Spleen (tissue), 11 donors: ENCODE data around the gene MTA1. TPM values are rescaled to one million over a fixed set of nuclear protein-coding genes. Genes with fewer than 3 reads are reported as not detected.

Experiments
- DNase-seq: peaks from one replicate; pipeline ENCODE4 v3.0.0-alpha.2; 2020
- H3K27ac ChIP-seq, 8 donors: fragments of 200-600 bp; sonication (generic) in 7 of 8; 1 replicate in 4 of 8; 2 replicates in 4 of 8; pipeline versions ENCODE4 v1.5.0 to v1.8.0; 2016 to 2021; ENCODE audit warnings: inconsistent platforms in 4 of 8, mild to moderate bottlenecking in 4 of 8, moderate library complexity in 1 of 8
- H3K27me3 ChIP-seq, 7 donors: fragments of 200-600 bp; sonication (generic) in 6 of 7; replicated peaks in 1 of 7; 1 replicate in 4 of 7; 2 replicates in 3 of 7; pipeline versions ENCODE4 v1.5.0 to v1.8.0; 2016 to 2021; ENCODE audit warnings: inconsistent platforms in 3 of 7, mild to moderate bottlenecking in 1 of 7
- H3K36me3 ChIP-seq, 6 donors: fragments of 200-600 bp; sonication (generic) in 5 of 6; 1 replicate in 4 of 6; 2 replicates in 2 of 6; pipeline versions ENCODE4 v1.5.0 to v1.8.0; 2016 to 2021; ENCODE audit warnings: inconsistent platforms in 2 of 6
- H3K4me1 ChIP-seq, 6 donors: fragments of 200-600 bp; sonication (generic) in 5 of 6; 1 replicate in 3 of 6; 2 replicates in 3 of 6; pipeline versions ENCODE4 v1.5.0 to v1.8.0; 2016 to 2021; ENCODE audit warnings: inconsistent platforms in 3 of 6
- H3K4me3 ChIP-seq, 8 donors: fragments of 200-600 bp; sonication (generic) in 7 of 8; 1 replicate in 4 of 8; 2 replicates in 4 of 8; pipeline versions ENCODE4 v1.5.0 to v1.8.0; 2016 to 2021; ENCODE audit warnings: inconsistent platforms in 4 of 8, mild to moderate bottlenecking in 4 of 8, moderate library complexity in 2 of 8
- H3K9me3 ChIP-seq, 8 donors: fragments of 200-600 bp; sonication (generic) in 7 of 8; 1 replicate in 4 of 8; 2 replicates in 4 of 8; pipeline versions ENCODE4 v1.5.0 to v1.8.0; 2016 to 2021; ENCODE audit warnings: inconsistent platforms in 4 of 8
- CTCF ChIP-seq, 11 experiments: fragments of 200-600 bp in 7 of 11; fragments of 450-650 bp in 4 of 11; sonication (generic) in 4 of 11; IDR thresholded peaks in 8 of 11; conservative IDR thresholded peaks in 3 of 11; 1 replicate in 7 of 11; 2 replicates in 4 of 11; pipeline versions ENCODE4 v1.4.0 to v1.8.0; 2016 to 2021; ENCODE audit warnings: antibody characterized with exemption in 11 of 11, inconsistent platforms in 4 of 11, mild to moderate bottlenecking in 1 of 11
- POLR2A ChIP-seq, 3 donors: fragments of 450-650 bp; IDR thresholded peaks; one replicate each; pipeline ENCODE4 v1.5.1; 2017; ENCODE audit warnings: antibody characterized with exemption in 3 of 3, mild to moderate bottlenecking in 1 of 3
- POLR2AphosphoS5 ChIP-seq, 3 donors: sonication (generic); formaldehyde crosslinking; IDR thresholded peaks; one replicate each; pipeline ENCODE4 v1.5.1; 2017; ENCODE audit warnings: antibody characterized with exemption in 3 of 3
- WGBS, 5 donors: extraction: QIAGEN DNeasy Blood & Tissue Kit in 3 of 5; methylation state at CpG; one replicate each; pipeline versions ENCODE4 v1.1.5 to v1.1.7; 2013 to 2018; 5-methylcytosine and 5-hydroxymethylcytosine counted together
- intact Hi-C: fragments of 100-400 bp; cut with DNase I; formaldehyde crosslinking; loops from one replicate; pipeline ENCODE4 v1.15.0; 2023; ENCODE audit warnings: low total_unique reads
- polyA plus RNA-seq, 3 donors: library from polyadenylated mRNA; stranded (reverse); fragments of 200-250 nt; gene quantifications; one replicate each; pipeline ENCODE4 v1.2.1, GENCODE V29; 2013
- total RNA-seq, 7 donors: library from RNA; depleted of rRNA in 3 of 7; stranded (reverse); fragments of >200 nt in 3 of 7; fragmentation: NEBNext Ultra II Directional in 4 of 7; extraction: Animal tissue kit (Norgen Biotek cat#: 25700) in 4 of 7; gene quantifications; one replicate each; pipeline versions ENCODE4 v1.1.0 to v1.2.1, GENCODE V29; 2016 to 2021
- donor health status: healthy with polysubstance abuse.
- donor health status: DM: no; HTN: no; CAD: no; lungs with moderate emphysema.
- donor health status: DM: no; HTN: no; CAD: no.
- donor health status: Bipolar disorder and iron deficiency.
- donor health status: healthy.
- donor health status: DM: no; HTN: no; CAD: no.
- donor health status: DM: yes; HTN: yes; CAD: no.

Gene MTA1
- total and polyA plus RNA-seq, 10 donors = 33.0 to 128 (median 78.2) TPM

GRCh38 chr14:105473677-105474482, 54.3 kb downstream of the MTA1 start:
- intact Hi-C loops = no loop called here
- H3K36me3 ChIP-seq = peaks cover 0 to 34% (median 16%) of the 10 kb centered on the region in 6 donors

DNA sequence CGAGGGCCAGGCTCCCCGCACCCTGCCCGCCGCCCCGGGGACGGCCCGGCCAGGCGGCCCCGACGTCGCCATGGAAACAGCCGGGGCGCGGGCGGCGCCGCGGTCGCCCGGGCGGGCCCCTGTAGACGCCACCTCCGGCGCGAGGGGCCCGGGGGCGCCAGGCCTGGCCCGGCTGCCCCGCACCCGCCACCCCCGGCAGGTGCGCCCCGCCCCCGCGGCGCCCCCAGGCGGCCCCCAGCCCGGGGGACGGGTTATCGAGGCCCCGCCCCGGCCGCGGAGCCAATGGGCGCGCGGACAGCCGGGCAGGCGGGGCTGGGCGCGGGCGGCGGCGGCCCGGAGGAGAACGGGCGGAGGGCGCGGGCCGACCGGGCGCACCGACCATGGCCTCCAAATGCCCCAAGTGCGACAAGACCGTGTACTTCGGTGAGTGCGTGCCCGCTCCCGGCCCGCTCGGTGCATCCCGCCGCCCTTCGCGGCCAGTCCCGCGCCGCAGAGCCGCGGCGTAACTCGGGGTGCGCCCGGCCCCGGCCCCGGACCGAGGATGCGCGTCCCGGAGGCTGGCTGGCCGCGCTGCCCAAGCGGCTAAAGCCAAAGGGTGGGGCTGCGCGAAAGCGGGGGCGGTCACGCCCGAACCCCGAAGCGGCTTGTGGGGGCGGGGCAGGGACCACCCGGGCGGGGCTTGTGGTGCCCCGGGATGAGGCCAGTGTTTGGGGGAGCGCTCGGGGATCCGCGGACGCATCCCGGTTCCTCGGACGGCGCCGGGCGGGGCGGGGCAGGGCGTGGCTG, 55.0 kb downstream of the MTA1 start, which contains the start of gene CRIP2:
Gene CRIP2, plus strand, starts transcription at position 339 of the 786 bp plus-strand sequence. Its CDS starts 42 bp downstream, at position 381.
- DNase-seq = no peak
- peak within 1 kb of the TSS; percentile 74 to 95 (median 89) for H3K27ac ChIP-seq
- peaks cover 0 to 69% (median 44%) of the 10 kb centered on the region in 7 donors for H3K27me3 ChIP-seq
- H3K36me3 ChIP-seq = peaks cover 0 to 34% (median 17%) of the 10 kb centered on the region in 6 donors
- TF ChIP-seq POLR2A (IDR thresholded peaks at IDR 0.05) (no peak), POLR2AphosphoS5 (IDR thresholded peaks at IDR 0.05) (peak in 1 of 3 donors; percentile 50)
- peaks cover 15 to 93% (median 57%) of the 10 kb centered on the region in 6 donors for H3K4me1 ChIP-seq
- intact Hi-C loops = no loop called here
- H3K9me3 ChIP-seq = no peaks in the 10 kb centered on the region
- peak within 1 kb of the TSS; percentile 66 to 89 (median 76) for H3K4me3 ChIP-seq
- 0 to 1% (median 1%) methylated on average over 8 to 118 of the region's 118 CpGs for WGBS, 5 donors

More at GRCh38 chr14:105473677-105474482, 54.3 kb downstream of the MTA1 start:
- peak in 2 of 3 donors; percentile 30 to 60 for TF ChIP-seq POLR2AphosphoS5 (IDR thresholded peaks at IDR 0.05)
- TF ChIP-seq CTCF (IDR thresholded peaks at IDR 0.05 in 8 of 11, conservative IDR thresholded peaks at IDR 0.05 in 3 of 11) = no peak
- WGBS, 5 donors = 0 to 3% (median 1%) methylated on average over 17 to 60 of the region's 60 CpGs
- peaks cover 0 to 61% (median 44%) of the 10 kb centered on the region in 7 donors for H3K27me3 ChIP-seq
- peak overlapping the region; percentile 59 to 89 (median 70) for H3K4me3 ChIP-seq
- H3K4me1 ChIP-seq = peaks cover 15 to 89% (median 55%) of the 10 kb centered on the region in 6 donors
- H3K27ac ChIP-seq = peak overlapping the region in 6 of 8 donors; percentile 26 to 95 (median 78)
- peak; percentile 89 for DNase-seq
- no peaks in the 10 kb centered on the region for H3K9me3 ChIP-seq

GRCh38 chr14:105475269-105476096, 55.9 kb downstream of the MTA1 start:
- DNase-seq = no peak
- H3K27me3 ChIP-seq = peaks cover 0 to 77% (median 44%) of the 10 kb centered on the region in 7 donors
- intact Hi-C loops = no loop called here

More at GRCh38 chr14:105475269-105476096, 55.9 kb downstream of the MTA1 start:
- Histone ChIP-seq H3K4me1 (peaks cover 18 to 94% (median 63%) of the 10 kb centered on the region in 6 donors), H3K9me3 (no peaks in the 10 kb centered on the region), H3K4me3 (peak overlapping the region; percentile 58 to 89 (median 76)), H3K27ac (peak overlapping the region; percentile 74 to 95 (median 89)), H3K36me3 (peaks cover 0 to 30% (median 9%) of the 10 kb centered on the region in 6 donors)
- peak; percentile 43 to 72 (median 62) for TF ChIP-seq POLR2AphosphoS5 (IDR thresholded peaks at IDR 0.05)
- TF ChIP-seq CTCF (IDR thresholded peaks at IDR 0.05 in 8 of 11, conservative IDR thresholded peaks at IDR 0.05 in 3 of 11) = no peak
- 3 to 11% (median 6%) methylated on average over 16 to 48 of the region's 48 CpGs for WGBS, 5 donors
